GM03348 (cell line): ENCODE results near the gene MT1M.
"Not testable (repeated sequence)": the region's sequence is repeated elsewhere in the genome, so short reads cannot be mapped to it uniquely, and the experiment has no call there.

Experiments used
- DNase-seq: peaks from one replicate; pipeline ENCODE4 v3.0.0; 2012; ENCODE audit warnings: low spot score

MT1M gene

GRCh38 chr16:56674570-56674969, 42.1 kb downstream of the MT1M start:
- not testable (repeated sequence) for DNase-seq

GRCh38 chr16:56675685-56676210, 43.3 kb downstream of the MT1M start:
- DNase-seq = no peak

GRCh38 chr16:56677474-56677873, 45.0 kb downstream of the MT1M start:
- no peak for DNase-seq

- DNase-seq = no peak
These were observed 46.7 kb downstream of the MT1M start for GRCh38 chr16:56679078-56679730.

GRCh38 chr16:56679818-56680217, 47.4 kb downstream of the MT1M start:
- no peak for DNase-seq

GRCh38 chr16:56681939-56682702, 49.7 kb downstream of the MT1M start, which contains the start of gene MT1X:
Gene MT1X, plus strand, starts transcription at chr16:56682470. Its CDS starts 71 bp downstream, at chr16:56682541.
- DNase-seq = peak; percentile 98

- DNase-seq = no peak
These were observed 50.4 kb downstream of the MT1M start for GRCh38 chr16:56682703-56683397.
